BLaER1 (cell line): Measurements from ENCODE around the gene STX18.

Source experiments
- H3K27ac ChIP-seq: shearing (Covaris generic); formaldehyde crosslinking; 2 replicates; pipeline ENCODE4 v1.8.1; 2022
- H3K27me3 ChIP-seq: shearing (Covaris generic); formaldehyde crosslinking; 2 replicates; pipeline ENCODE4 v1.8.1; 2022
- H3K36me3 ChIP-seq: shearing (Covaris generic); formaldehyde crosslinking; 2 replicates; pipeline ENCODE4 v1.8.1; 2022
- H3K4me1 ChIP-seq: shearing (Covaris generic); formaldehyde crosslinking; 2 replicates; pipeline ENCODE4 v1.8.1; 2022
- H3K4me2 ChIP-seq: shearing (Covaris generic); formaldehyde crosslinking; 2 replicates; pipeline ENCODE4 v1.8.1; 2022
- H3K4me3 ChIP-seq: shearing (Covaris generic); formaldehyde crosslinking; 2 replicates; pipeline ENCODE4 v1.8.1; 2022
- H3K9ac ChIP-seq: shearing (Covaris generic); formaldehyde crosslinking; 2 replicates; pipeline ENCODE4 v1.8.1; 2022
- H3K9me3 ChIP-seq: shearing (Covaris generic); formaldehyde crosslinking; 2 replicates; pipeline ENCODE4 v1.8.1; 2022
- H4K20me1 ChIP-seq: shearing (Covaris generic); formaldehyde crosslinking; 2 replicates; pipeline ENCODE4 v1.8.1; 2022
- Cebpa-rat ChIP-seq: shearing (Covaris generic); IDR thresholded peaks from 2 replicates; pipeline ENCODE4 v1.8.1; 2022

STX18 gene

DNA sequence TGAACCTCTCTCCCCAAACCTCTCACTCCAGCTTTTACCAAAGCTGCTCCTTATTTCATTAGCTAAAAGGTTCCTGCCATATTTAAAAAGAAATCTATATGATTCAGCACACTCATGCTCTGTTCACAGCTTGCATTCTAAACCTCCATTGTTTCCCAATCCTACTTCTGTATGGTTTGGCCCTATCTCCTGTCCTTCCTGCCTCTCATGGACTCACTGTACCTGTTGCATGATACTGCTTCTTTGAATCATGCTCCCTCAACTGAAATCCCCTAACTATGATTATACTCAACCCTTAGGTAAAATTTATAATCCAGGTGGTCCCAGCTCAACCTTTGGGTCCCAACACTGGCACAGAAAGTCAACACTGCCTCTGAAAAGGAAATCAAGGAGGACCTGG lies 6.3 kb downstream of the STX18 start:
- Histone ChIP-seq H3K9me3 (no peaks in the 10 kb centered on the region), H3K4me2 (no peak overlapping the region), H3K27me3 (no peaks in the 10 kb centered on the region), H3K9ac (no peak overlapping the region), H4K20me1 (peaks cover 88% of the 10 kb centered on the region), H3K27ac (no peak overlapping the region), H3K36me3 (peaks cover 17% of the 10 kb centered on the region; the same call in 1 of the 2 replicates), H3K4me1 (peaks cover 14% of the 10 kb centered on the region), H3K4me3 (no peak overlapping the region)
- no peak for TF ChIP-seq Cebpa-rat

DNA sequence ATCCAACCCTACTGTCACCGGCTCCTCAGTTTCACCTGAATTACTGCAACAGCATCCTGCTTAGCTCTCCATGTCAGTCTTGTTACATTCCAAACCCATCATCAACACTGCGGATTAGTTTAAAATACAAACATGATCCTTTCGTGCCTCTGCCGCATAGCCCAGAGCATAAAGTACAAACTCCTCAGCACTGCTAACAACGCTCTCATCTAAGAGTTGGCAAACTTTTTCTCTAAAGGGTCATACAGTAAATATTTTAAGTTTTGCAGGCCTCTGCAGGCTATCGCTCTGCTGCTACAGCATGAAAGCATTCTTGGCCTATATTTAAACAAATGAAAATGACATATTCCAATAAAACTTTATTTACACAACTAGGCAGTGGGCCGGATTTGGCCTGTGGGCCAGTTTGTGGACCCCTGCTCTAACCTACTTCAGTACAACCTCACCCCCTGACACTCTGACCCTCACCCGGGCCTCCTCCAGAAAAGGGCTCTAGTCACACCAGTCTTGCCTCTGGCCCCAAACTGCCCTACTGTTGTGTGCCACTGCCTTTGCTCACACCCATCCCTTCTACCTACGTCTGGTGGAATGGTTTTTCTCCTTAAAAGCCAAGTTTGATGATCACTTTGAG lies 7.2 kb downstream of the STX18 start:
- Histone ChIP-seq H4K20me1 (peaks cover 83% of the 10 kb centered on the region), H3K9me3 (no peaks in the 10 kb centered on the region), H3K4me2 (no peak overlapping the region)

GRCh38 chr4:4533461-4534169 lies 8.2 kb downstream of the STX18 start:
- no peak for TF ChIP-seq Cebpa-rat
- Histone ChIP-seq H3K36me3 (peaks cover 22% of the 10 kb centered on the region), H3K4me1 (peaks cover 7% of the 10 kb centered on the region; the same call in 1 of the 2 replicates), H3K4me2 (no peak overlapping the region), H3K27ac (no peak overlapping the region), H3K9me3 (no peaks in the 10 kb centered on the region), H3K27me3 (no peaks in the 10 kb centered on the region), H4K20me1 (peaks cover 85% of the 10 kb centered on the region), H3K4me3 (no peak overlapping the region), H3K9ac (no peak overlapping the region)

More for the DNA sequence above, 7.2 kb downstream of the STX18 start:
- TF ChIP-seq Cebpa-rat = no peak
- peaks cover 17% of the 10 kb centered on the region; the same call in 1 of the 2 replicates for H3K36me3 ChIP-seq
- peaks cover 5% of the 10 kb centered on the region for H3K4me1 ChIP-seq
- H3K4me3 ChIP-seq = no peak overlapping the region
- H3K27me3 ChIP-seq = no peaks in the 10 kb centered on the region
- H3K27ac ChIP-seq = no peak overlapping the region
- H3K9ac ChIP-seq = no peak overlapping the region

- Histone ChIP-seq H3K4me2 (no peak overlapping the region), H3K9me3 (no peaks in the 10 kb centered on the region), H3K4me1 (peaks cover 7% of the 10 kb centered on the region; the same call in 1 of the 2 replicates), H4K20me1 (peaks cover 81% of the 10 kb centered on the region), H3K4me3 (no peak overlapping the region), H3K9ac (no peak overlapping the region), H3K27me3 (no peaks in the 10 kb centered on the region), H3K36me3 (peaks cover 27% of the 10 kb centered on the region), H3K27ac (no peak overlapping the region)
- no peak for TF ChIP-seq Cebpa-rat
These were observed 9.3 kb downstream of the STX18 start for GRCh38 chr4:4532371-4533154.

- H3K4me1 ChIP-seq = peaks cover 18% of the 10 kb centered on the region
- H3K27ac ChIP-seq = no peak overlapping the region
- H3K9me3 ChIP-seq = no peaks in the 10 kb centered on the region
- no peak for TF ChIP-seq Cebpa-rat
- H4K20me1 ChIP-seq = peaks cover 50% of the 10 kb centered on the region
- H3K27me3 ChIP-seq = no peaks in the 10 kb centered on the region
- H3K9ac ChIP-seq = no peak overlapping the region
- no peak overlapping the region for H3K4me2 ChIP-seq
- H3K4me3 ChIP-seq = no peak overlapping the region
- H3K36me3 ChIP-seq = peaks cover 23% of the 10 kb centered on the region; the same call in 1 of the 2 replicates
These were observed 12.5 kb downstream of the STX18 start for GRCh38 chr4:4529392-4529791.

DNA sequence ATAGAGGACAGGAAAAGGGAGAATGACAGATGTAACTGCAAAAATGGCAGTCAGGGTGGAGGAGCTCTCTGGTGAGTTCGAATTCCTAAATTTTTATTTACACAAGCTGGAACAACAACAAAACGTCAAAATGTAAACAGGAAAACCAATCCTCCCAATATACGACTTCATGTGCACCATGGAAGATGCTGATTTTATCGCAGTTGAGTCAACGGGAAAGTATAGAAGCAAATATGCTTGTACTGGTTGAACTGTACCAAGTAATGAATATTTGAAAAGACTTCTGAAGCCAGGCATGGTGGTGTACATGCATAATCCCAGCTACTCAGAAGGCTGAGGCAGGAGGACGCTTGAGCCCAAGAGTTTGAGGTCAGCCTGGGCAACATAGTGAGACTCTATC lies 15.4 kb downstream of the STX18 start:
- TF ChIP-seq Cebpa-rat = no peak
- Histone ChIP-seq H4K20me1 (peaks cover 49% of the 10 kb centered on the region), H3K4me3 (no peak overlapping the region)

DNA sequence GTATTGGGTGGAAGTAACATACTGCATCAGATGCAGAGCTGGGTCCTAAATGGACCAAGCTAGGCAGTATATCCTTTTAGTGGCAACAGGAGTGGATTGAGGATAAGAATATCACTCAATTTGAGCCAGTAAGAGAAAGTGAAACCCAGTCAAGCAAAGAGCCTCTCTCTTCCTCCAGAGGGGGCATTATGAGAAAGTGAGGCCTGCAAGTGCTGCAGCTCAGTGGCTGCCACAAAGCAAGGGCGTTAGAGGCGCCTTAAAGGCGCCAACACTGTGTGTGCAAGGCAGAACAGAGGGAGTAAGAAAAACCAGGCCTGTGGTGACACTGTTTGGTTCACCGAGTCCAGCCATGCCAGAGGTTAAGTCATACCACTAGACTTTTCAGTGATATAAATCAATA lies 17.5 kb downstream of the STX18 start:
- H3K4me1 ChIP-seq = peaks cover 29% of the 10 kb centered on the region
- peak overlapping the region; percentile 39 for H3K4me2 ChIP-seq
- no peak overlapping the region for H3K4me3 ChIP-seq
- no peaks in the 10 kb centered on the region for H3K27me3 ChIP-seq
- TF ChIP-seq Cebpa-rat = no peak
- H3K9ac ChIP-seq = no peak overlapping the region; the same call in 1 of the 2 replicates
- H3K9me3 ChIP-seq = no peaks in the 10 kb centered on the region
- H3K27ac ChIP-seq = no peak overlapping the region
- H3K36me3 ChIP-seq = peaks cover 20% of the 10 kb centered on the region; the same call in 1 of the 2 replicates
- peaks cover 58% of the 10 kb centered on the region for H4K20me1 ChIP-seq

More for the DNA sequence above, 15.4 kb downstream of the STX18 start:
- H3K4me1 ChIP-seq = peaks cover 26% of the 10 kb centered on the region
- H3K9me3 ChIP-seq = no peaks in the 10 kb centered on the region
- peaks cover 23% of the 10 kb centered on the region; the same call in 1 of the 2 replicates for H3K36me3 ChIP-seq
- H3K27me3 ChIP-seq = no peaks in the 10 kb centered on the region
- no peak overlapping the region for H3K9ac ChIP-seq
- H3K27ac ChIP-seq = no peak overlapping the region
- H3K4me2 ChIP-seq = no peak overlapping the region

- Histone ChIP-seq H3K9me3 (no peaks in the 10 kb centered on the region), H3K27ac (no peak overlapping the region), H4K20me1 (peaks cover 66% of the 10 kb centered on the region), H3K4me2 (no peak overlapping the region), H3K36me3 (peaks cover 10% of the 10 kb centered on the region; the same call in 1 of the 2 replicates), H3K4me3 (no peak overlapping the region), H3K9ac (no peak overlapping the region), H3K27me3 (no peaks in the 10 kb centered on the region), H3K4me1 (peaks cover 38% of the 10 kb centered on the region)
- no peak for TF ChIP-seq Cebpa-rat
These were observed 20.1 kb downstream of the STX18 start for GRCh38 chr4:4521731-4522130.

GRCh38 chr4:4521136-4521535 lies 20.7 kb downstream of the STX18 start:
- Histone ChIP-seq H3K27me3 (no peaks in the 10 kb centered on the region), H3K4me3 (no peak overlapping the region), H3K27ac (no peak overlapping the region), H4K20me1 (peaks cover 72% of the 10 kb centered on the region), H3K36me3 (peaks cover 5% of the 10 kb centered on the region; the same call in 1 of the 2 replicates), H3K9ac (no peak overlapping the region), H3K4me1 (peaks cover 38% of the 10 kb centered on the region), H3K9me3 (no peaks in the 10 kb centered on the region), H3K4me2 (no peak overlapping the region)
- no peak for TF ChIP-seq Cebpa-rat
